Natural killer cell (primary cell): Measurements from ENCODE around the gene RPL19. TPM values are rescaled to one million over a fixed set of nuclear protein-coding genes. Genes with fewer than 3 reads are reported as not detected.

Experiments used
- ATAC-seq, 3 donors: fragments of 150-1000 bp in 2 of 3; fragments of 200-7000 bp in 1 of 3; cut with Tn5 transposase; 1 replicate in 1 of 3; 2 replicates in 2 of 3; pipeline ENCODE4 v1.10.0; 2021; ENCODE audit warnings: mild to moderate bottlenecking in 2 of 3, moderate library complexity in 2 of 3
- DNase-seq, 2 donors: peaks; one replicate each; pipeline versions ENCODE4 v3.0.0 to v3.0.0-alpha.2; 2013 to 2021; ENCODE audit warnings: mixed read lengths in 1 of 2
- H3K27ac ChIP-seq: one replicate; pipeline ENCODE4 v1.5.1; 2013; ENCODE audit warnings: mild to moderate bottlenecking, low read length
- H3K27me3 ChIP-seq: one replicate; pipeline ENCODE4 v1.6.1; 2013; ENCODE audit warnings: low read length; ENCODE audit not compliant: control insufficient read depth, insufficient read depth
- H3K36me3 ChIP-seq: one replicate; pipeline ENCODE4 v1.6.1; 2013; ENCODE audit warnings: low read length; ENCODE audit not compliant: control insufficient read depth, insufficient read depth
- H3K4me1 ChIP-seq: one replicate; pipeline ENCODE4 v1.6.1; 2013; ENCODE audit warnings: low read length; ENCODE audit not compliant: control insufficient read depth, insufficient read depth
- H3K4me3 ChIP-seq: one replicate; pipeline ENCODE4 v1.5.1; 2013; ENCODE audit warnings: low read length
- H3K9me3 ChIP-seq: one replicate; pipeline ENCODE4 v1.6.1; 2013; ENCODE audit warnings: low read length; ENCODE audit not compliant: control insufficient read depth, insufficient read depth
- H3K27ac Mint-ChIP-seq, 2 donors: one replicate each; pipeline ENCODE4 v1.8.0; 2022; ENCODE audit warnings: mild to moderate bottlenecking in 2 of 2, mixed read lengths in 2 of 2, moderate library complexity in 1 of 2
- H3K27me3 Mint-ChIP-seq, 2 donors: one replicate each; pipeline ENCODE4 v1.8.0; 2022; ENCODE audit warnings: low read depth in 2 of 2, mixed read lengths in 2 of 2
- H3K36me3 Mint-ChIP-seq: one replicate; pipeline ENCODE4 v1.8.0; 2022; ENCODE audit warnings: mixed read lengths
- H3K4me1 Mint-ChIP-seq, 2 donors: one replicate each; pipeline ENCODE4 v1.8.0; 2022; ENCODE audit warnings: mixed read lengths in 2 of 2
- H3K4me3 Mint-ChIP-seq: one replicate; pipeline ENCODE4 v1.8.0; 2022; ENCODE audit warnings: mild to moderate bottlenecking, moderate library complexity, mixed read lengths
- H3K9me3 Mint-ChIP-seq, 2 donors: one replicate each; pipeline ENCODE4 v1.8.0; 2022; ENCODE audit warnings: mixed read lengths in 2 of 2
- WGBS: methylation state at CpG from one replicate; pipeline ENCODE4 v1.1.7; 2013; ENCODE audit warnings: missing lambda C conversion rate; ENCODE audit not compliant: insufficient coverage; 5-methylcytosine and 5-hydroxymethylcytosine counted together
- intact Hi-C: fragments of 100-400 bp; cut with micrococcal nuclease; formaldehyde crosslinking; loops from one replicate; pipeline ENCODE4 v1.14.2; 2022
- total RNA-seq, 4 donors: library from RNA; stranded (reverse); fragments of 120-200 nt in 1 of 4; gene quantifications; one replicate each; pipeline versions ENCODE4 v1.2.3 to v1.2.4, GENCODE V29; 2013 to 2022
- TF ChIP-seq, protein P1 (sequence below): fragments of 200-600 bp; IDR thresholded peaks from one replicate; pipeline ENCODE4 v1.8.0; 2022; ENCODE audit warnings: antibody characterized with exemption

The RPL19 gene
- total RNA-seq, 3 donors from 2014 or later (not counting 1 experiment from before 2014, with no cell fraction given), result 1,182 to 1,484 (median 1,482) TPM

DNA sequence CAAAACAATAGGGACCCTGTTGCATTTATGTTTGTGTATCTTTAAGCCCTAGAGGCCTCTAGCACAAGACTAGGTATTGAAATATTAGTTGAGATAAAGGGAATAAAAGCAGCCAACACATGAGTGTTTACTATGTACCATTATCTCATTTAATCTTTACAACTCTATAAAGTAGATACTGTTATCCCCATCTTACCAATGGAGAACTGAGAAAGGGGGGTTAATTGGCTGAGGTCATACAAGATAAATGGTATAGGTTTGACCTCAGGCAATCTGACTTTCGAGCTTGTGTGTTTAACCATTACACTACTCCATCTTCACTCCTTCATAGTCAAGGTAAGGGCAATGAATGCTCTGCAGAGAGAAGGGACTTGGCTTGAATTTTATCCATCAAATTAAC is 51.9 kb downstream of the RPL19 start:
- Histone ChIP-seq H3K4me3 (no peak overlapping the region), H3K4me1 (no peaks in the 10 kb centered on the region), H3K27me3 (no peaks in the 10 kb centered on the region), H3K36me3 (peaks cover 17% of the 10 kb centered on the region), H3K27ac (no peak overlapping the region), H3K9me3 (no peaks in the 10 kb centered on the region)
- WGBS, result no CpG with 5 or more reads among the region's 1 CpG
- Mint-ChIP-seq H3K9me3 (no peaks in the 10 kb centered on the region), H3K36me3 (peaks cover 1% of the 10 kb centered on the region), H3K4me1 (no peaks in the 10 kb centered on the region), H3K27ac (no peak overlapping the region), H3K4me3 (no peak overlapping the region), H3K27me3 (no peaks in the 10 kb centered on the region)
- TF ChIP-seq, protein P1, sequence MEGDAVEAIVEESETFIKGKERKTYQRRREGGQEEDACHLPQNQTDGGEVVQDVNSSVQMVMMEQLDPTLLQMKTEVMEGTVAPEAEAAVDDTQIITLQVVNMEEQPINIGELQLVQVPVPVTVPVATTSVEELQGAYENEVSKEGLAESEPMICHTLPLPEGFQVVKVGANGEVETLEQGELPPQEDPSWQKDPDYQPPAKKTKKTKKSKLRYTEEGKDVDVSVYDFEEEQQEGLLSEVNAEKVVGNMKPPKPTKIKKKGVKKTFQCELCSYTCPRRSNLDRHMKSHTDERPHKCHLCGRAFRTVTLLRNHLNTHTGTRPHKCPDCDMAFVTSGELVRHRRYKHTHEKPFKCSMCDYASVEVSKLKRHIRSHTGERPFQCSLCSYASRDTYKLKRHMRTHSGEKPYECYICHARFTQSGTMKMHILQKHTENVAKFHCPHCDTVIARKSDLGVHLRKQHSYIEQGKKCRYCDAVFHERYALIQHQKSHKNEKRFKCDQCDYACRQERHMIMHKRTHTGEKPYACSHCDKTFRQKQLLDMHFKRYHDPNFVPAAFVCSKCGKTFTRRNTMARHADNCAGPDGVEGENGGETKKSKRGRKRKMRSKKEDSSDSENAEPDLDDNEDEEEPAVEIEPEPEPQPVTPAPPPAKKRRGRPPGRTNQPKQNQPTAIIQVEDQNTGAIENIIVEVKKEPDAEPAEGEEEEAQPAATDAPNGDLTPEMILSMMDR, result no peak
- no peak for DNase-seq
- intact Hi-C loops, result no loop called here
- no peak for ATAC-seq

DNA sequence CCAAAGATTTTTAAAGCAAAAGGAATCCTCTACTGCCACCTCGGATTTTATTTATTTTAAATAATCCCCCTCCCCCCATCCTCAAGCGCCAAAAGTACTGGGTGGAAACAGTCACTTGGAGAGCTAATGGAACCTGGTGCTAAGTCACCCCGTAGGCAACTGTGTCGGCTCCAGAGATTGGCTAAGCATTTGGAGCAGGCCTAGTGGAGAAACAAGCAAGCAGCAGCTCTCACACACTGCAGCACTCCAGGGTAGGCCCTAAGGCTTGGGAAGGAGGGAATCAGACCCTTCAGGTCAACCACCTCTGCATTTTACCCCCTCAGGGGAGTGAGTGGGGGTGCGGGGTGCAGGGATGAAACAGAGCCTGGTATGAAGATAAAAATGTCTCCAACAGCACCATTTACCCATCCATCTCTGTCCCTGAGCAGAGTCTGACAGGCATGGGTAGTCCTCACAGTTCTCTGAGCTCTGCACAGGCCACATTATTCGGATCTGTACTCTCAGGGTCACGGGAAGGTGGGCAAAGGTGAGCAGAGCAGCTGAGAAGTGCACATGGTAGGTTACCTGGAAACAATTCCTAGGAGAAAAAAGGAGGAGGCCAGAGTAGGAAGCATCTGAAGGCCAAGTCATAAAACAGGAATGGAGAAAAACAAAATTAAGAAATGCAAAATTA is 52.8 kb downstream of the RPL19 start:
- H3K27ac ChIP-seq, result no peak overlapping the region
- no peaks in the 10 kb centered on the region for H3K27me3 ChIP-seq
- H3K9me3 ChIP-seq, result no peaks in the 10 kb centered on the region
- no peak for DNase-seq
- ATAC-seq, result no peak
- TF ChIP-seq, protein P1, result no peak
- H3K4me1 Mint-ChIP-seq, result no peaks in the 10 kb centered on the region
- H3K27ac Mint-ChIP-seq, result no peak overlapping the region
- H3K36me3 Mint-ChIP-seq, result peaks cover 10% of the 10 kb centered on the region
- no peaks in the 10 kb centered on the region for H3K27me3 Mint-ChIP-seq
- H3K4me1 ChIP-seq, result no peaks in the 10 kb centered on the region
- peaks cover 24% of the 10 kb centered on the region for H3K36me3 ChIP-seq
- no peaks in the 10 kb centered on the region for H3K9me3 Mint-ChIP-seq
- intact Hi-C loops, result no loop called here
- WGBS, result 96% methylated on average over 6 of the region's 7 CpGs
- H3K4me3 Mint-ChIP-seq, result no peak overlapping the region
- H3K4me3 ChIP-seq, result no peak overlapping the region

Other genes with a start within 250 kb of the RPL19 start
- gene FBXO47, start 232.9 kb upstream of the RPL19 start, total RNA-seq, result not detected
- gene PLXDC1, start 48.6 kb upstream of the RPL19 start, total RNA-seq, result 10 to 100 TPM in 2 of 3 donors, 1 to 10 TPM in 1; 5.7 to 53.6 (median 15.9) TPM
- gene ARL5C, start 34.1 kb upstream of the RPL19 start, total RNA-seq, result under 1 TPM in 1 of 3 donors, not detected in 2; 0.33 TPM
- 10 to 100 TPM; 23.7 to 28.5 (median 28.1) TPM for gene CACNB1, start 2.6 kb upstream of the RPL19 start, total RNA-seq
- not detected for gene STAC2, start 25.7 kb downstream of the RPL19 start, total RNA-seq
- gene FBXL20, start 201.3 kb downstream of the RPL19 start, total RNA-seq, result 10 to 100 TPM; 25.5 to 34.2 (median 32.4) TPM